ENCODE data around the gene RTN4RL2. TPM values are rescaled to one million over a fixed set of nuclear protein-coding genes. Genes with fewer than 3 reads are reported as not detected.
"Not testable (repeated sequence)": the region's sequence is repeated elsewhere in the genome, so short reads cannot be mapped to it uniquely, and the experiment has no call there.

The RTN4RL2 gene
- polyA plus RNA-seq, 3 donors = 1.4 to 3.0 (median 1.7) TPM

- no peak for DNase-seq (ENCODE audit: low read depth in 3 of 3, low spot score in 2 of 3)
Observed at GRCh38 chr11:57432149-57432561, 28.2 kb upstream of the RTN4RL2 start.

GRCh38 chr11:57432714-57433163 lies 27.6 kb upstream of the RTN4RL2 start:
- no peak for DNase-seq (ENCODE audit: low read depth in 3 of 3, low spot score in 2 of 3)

GRCh38 chr11:57434640-57435546 lies 25.4 kb upstream of the RTN4RL2 start:
- no peak for DNase-seq (ENCODE audit: low read depth in 3 of 3, low spot score in 2 of 3)

- DNase-seq (ENCODE audit: low read depth in 3 of 3, low spot score in 2 of 3) = no peak
Observed at GRCh38 chr11:57436031-57436430, 24.3 kb upstream of the RTN4RL2 start.

GRCh38 chr11:57438345-57439285 lies 21.7 kb upstream of the RTN4RL2 start:
- DNase-seq (ENCODE audit: low read depth in 3 of 3, low spot score in 2 of 3) = no peak

GRCh38 chr11:57439786-57440185 lies 20.5 kb upstream of the RTN4RL2 start:
- DNase-seq (ENCODE audit: low read depth in 3 of 3, low spot score in 2 of 3) = no peak

GRCh38 chr11:57440744-57441414 lies 19.4 kb upstream of the RTN4RL2 start:
- DNase-seq (ENCODE audit: low read depth in 3 of 3, low spot score in 2 of 3) = no peak

GRCh38 chr11:57444362-57445121 lies 15.8 kb upstream of the RTN4RL2 start:
- no peak for DNase-seq (ENCODE audit: low read depth in 3 of 3, low spot score in 2 of 3)

- not testable (repeated sequence) for DNase-seq (ENCODE audit: low read depth in 3 of 3, low spot score in 2 of 3)
Observed at GRCh38 chr11:57445122-57445394, 15.3 kb upstream of the RTN4RL2 start.

GRCh38 chr11:57446055-57446454 lies 14.3 kb upstream of the RTN4RL2 start:
- DNase-seq (ENCODE audit: low read depth in 3 of 3, low spot score in 2 of 3) = no peak

GRCh38 chr11:57453543-57454177 lies 6.7 kb upstream of the RTN4RL2 start:
- DNase-seq (ENCODE audit: low read depth in 3 of 3, low spot score in 2 of 3) = no peak

GRCh38 chr11:57456960-57457642 lies 3.2 kb upstream of the RTN4RL2 start:
- peak; percentile 57 to 74 (median 66) for DNase-seq (ENCODE audit: low read depth in 3 of 3, low spot score in 2 of 3)

GRCh38 chr11:57457643-57458023 lies 2.7 kb upstream of the RTN4RL2 start:
- DNase-seq (ENCODE audit: low read depth in 3 of 3, low spot score in 2 of 3) = no peak

- no peak for DNase-seq (ENCODE audit: low read depth in 3 of 3, low spot score in 2 of 3)
Observed at GRCh38 chr11:57458060-57458409, 2.3 kb upstream of the RTN4RL2 start.

GRCh38 chr11:57458410-57459163 lies 1.7 kb upstream of the RTN4RL2 start:
- DNase-seq (ENCODE audit: low read depth in 3 of 3, low spot score in 2 of 3) = no peak

- no peak for DNase-seq (ENCODE audit: low read depth in 3 of 3, low spot score in 2 of 3)
Observed at GRCh38 chr11:57459164-57460021, 935 bp upstream of the RTN4RL2 start.

Measured in right renal cortex interstitium (tissue), 3 donors.